Neural cell (in vitro differentiated cells): Measurements from ENCODE around the gene NGEF. TPM values are rescaled to one million over a fixed set of nuclear protein-coding genes. Genes with fewer than 3 reads are reported as not detected.
A peak's percentile ranks its signal among the peaks of the same experiment; 100 is the strongest.

Source experiments
- H2AFZ ChIP-seq: fragments of 200-600, 300-800 bp; sonication (generic), shearing (Covaris generic); 2 replicates; pipeline ENCODE4 v1.6.0; 2014; ENCODE audit warnings: low read depth, mild to moderate bottlenecking, antibody characterized with exemption, low read length, moderate library complexity
- H3F3A ChIP-seq: fragments of 200-600 bp; shearing (Covaris generic); 2 replicates; pipeline ENCODE4 v1.6.1; 2016; ENCODE audit warnings: mild to moderate bottlenecking, moderate library complexity, mixed read lengths, antibody characterized with exemption, low read length; ENCODE audit not compliant: insufficient read depth, poor library complexity, severe bottlenecking
- H3K27ac ChIP-seq: fragments of 200-600, 300-800 bp; sonication (generic), shearing (Covaris generic); 2 replicates; pipeline ENCODE4 v1.5.1; 2014; ENCODE audit warnings: mild to moderate bottlenecking, low read length, moderate library complexity
- H3K27me3 ChIP-seq: fragments of 300-800, 200-600 bp; sonication (generic), shearing (Covaris generic); 2 replicates; pipeline ENCODE4 v1.6.0; 2014; ENCODE audit warnings: mild to moderate bottlenecking, low read depth, low read length, moderate library complexity; ENCODE audit not compliant: insufficient read depth
- H3K36me3 ChIP-seq: fragments of 300-800, 200-600 bp; sonication (generic), shearing (Covaris generic); 2 replicates; pipeline ENCODE4 v1.5.1; 2014; ENCODE audit warnings: mild to moderate bottlenecking, antibody characterized with exemption, low read length, moderate library complexity; ENCODE audit not compliant: insufficient read depth
- H3K4me2 ChIP-seq: fragments of 300-800, 200-600 bp; sonication (generic), shearing (Covaris generic); 2 replicates; pipeline ENCODE4 v1.6.0; 2014; ENCODE audit warnings: mild to moderate bottlenecking, low read length
- H3K4me3 ChIP-seq: fragments of 300-800, 200-600 bp; sonication (generic), shearing (Covaris generic); 2 replicates; pipeline ENCODE4 v1.5.1; 2014; ENCODE audit warnings: mild to moderate bottlenecking, low read length, moderate library complexity
- H3K79me2 ChIP-seq: fragments of 200-600 bp; shearing (Covaris generic); replicated peaks from 2 replicates; pipeline ENCODE4 v1.6.0; 2014; ENCODE audit warnings: mild to moderate bottlenecking, low read length, moderate library complexity; ENCODE audit not compliant: insufficient read depth
- H3K9ac ChIP-seq: fragments of 300-800, 200-600 bp; sonication (generic), shearing (Covaris generic); 2 replicates; pipeline ENCODE4 v1.6.1; 2016; ENCODE audit warnings: mild to moderate bottlenecking, low read length, mixed read lengths
- H3K9me2 ChIP-seq: fragments of 200-600 bp; shearing (Covaris generic); 2 replicates; pipeline ENCODE4 v1.6.1; 2016; ENCODE audit warnings: mild to moderate bottlenecking, low read length, mixed read lengths; ENCODE audit not compliant: insufficient read depth
- H3K9me3 ChIP-seq: fragments of 200-600, 300-800 bp; sonication (generic), shearing (Covaris generic); 2 replicates; pipeline ENCODE4 v1.6.1; 2016; ENCODE audit warnings: mild to moderate bottlenecking, mixed run types, low read length, moderate library complexity, mixed read lengths
- H4K20me1 ChIP-seq: fragments of 200-600 bp; shearing (Covaris generic); 2 replicates; pipeline ENCODE4 v1.6.1; 2016; ENCODE audit warnings: mild to moderate bottlenecking, mixed run types; ENCODE audit not compliant: insufficient read depth
- CTCF ChIP-seq: fragments of 450-650 bp; IDR thresholded peaks from 2 replicates; pipeline ENCODE4 v1.5.1; 2014; ENCODE audit warnings: antibody characterized with exemption, mild to moderate bottlenecking, moderate library complexity; ENCODE audit not compliant: poor library complexity, severe bottlenecking
- EP300 ChIP-seq: fragments of 450-650 bp; conservative IDR thresholded peaks from 2 replicates; pipeline ENCODE4 v1.6.1; 2014; ENCODE audit warnings: antibody characterized with exemption, mild to moderate bottlenecking, moderate library complexity; ENCODE audit not compliant: poor library complexity, severe bottlenecking
- EZH2 ChIP-seq: fragments of 200-600, 300-800 bp; shearing (Covaris generic), sonication (generic); IDR thresholded peaks from 2 replicates; pipeline ENCODE4 v1.6.1; 2014; ENCODE audit warnings: antibody characterized with exemption, low read length, borderline replicate concordance, mild to moderate bottlenecking; ENCODE audit not compliant: insufficient read depth, poor library complexity, severe bottlenecking
- MXI1 ChIP-seq: fragments of 450-650 bp; conservative IDR thresholded peaks from 2 replicates; pipeline ENCODE4 v1.6.1; 2014; ENCODE audit warnings: antibody characterized with exemption, mild to moderate bottlenecking; ENCODE audit not compliant: poor library complexity, severe bottlenecking
- POLR2AphosphoS5 ChIP-seq: IDR thresholded peaks from 2 replicates; pipeline ENCODE4 v1.6.1; 2012
- RAD21 ChIP-seq: fragments of 450-650 bp; conservative IDR thresholded peaks from 2 replicates; pipeline ENCODE4 v1.6.1; 2014; ENCODE audit warnings: antibody characterized with exemption, mild to moderate bottlenecking, moderate library complexity
- REST ChIP-seq: IDR thresholded peaks from 2 replicates; pipeline ENCODE4 v1.6.1; 2012; ENCODE audit warnings: borderline replicate concordance
- SMC3 ChIP-seq: fragments of 450-650 bp; conservative IDR thresholded peaks from 2 replicates; pipeline ENCODE4 v1.6.1; 2014; ENCODE audit warnings: antibody characterized with exemption, mild to moderate bottlenecking, moderate library complexity; ENCODE audit not compliant: poor library complexity
- TAF1 ChIP-seq: IDR thresholded peaks from 2 replicates; pipeline ENCODE4 v1.6.1; 2012; ENCODE audit warnings: low read depth
- polyA plus RNA-seq: library from polyadenylated mRNA; depleted of rRNA; stranded (reverse); fragments of >200 nt; gene quantifications from 2 replicates; pipeline ENCODE4 v1.2.3, GENCODE V29; 2014

Gene NGEF
- polyA plus RNA-seq, 1 donor from 2014 or later: 5.2 TPM

GRCh38 chr2:232877940-232878511 lies 135.0 kb downstream of the NGEF start:
- Histone ChIP-seq H2AFZ (no peak overlapping the region), H3K9me3 (no peaks in the 10 kb centered on the region), H3K36me3 (no peaks in the 10 kb centered on the region), H3K4me2 (no peak overlapping the region), H3K4me3 (no peak overlapping the region), H3K27ac (no peak overlapping the region), H3K9ac (no peak overlapping the region), H3K27me3 (peaks cover 20% of the 10 kb centered on the region), H3K79me2 (no peaks in the 10 kb centered on the region), H3K9me2 (no peaks in the 10 kb centered on the region), H3F3A (no peaks in the 10 kb centered on the region), H4K20me1 (no peaks in the 10 kb centered on the region)
- TF ChIP-seq SMC3 (no peak), EP300 (no peak), POLR2AphosphoS5 (no peak), CTCF (no peak), RAD21 (no peak), MXI1 (no peak), REST (no peak), TAF1 (no peak), EZH2 (no peak)

- H3K9me3 ChIP-seq: no peaks in the 10 kb centered on the region
- H3K4me3 ChIP-seq: peak overlapping the region; percentile 68
- H3K79me2 ChIP-seq: no peaks in the 10 kb centered on the region
- TF ChIP-seq EP300 (no peak), POLR2AphosphoS5 (no peak)
- no peak overlapping the region for H3K4me2 ChIP-seq
- peak overlapping the region; percentile 58 for H3K9ac ChIP-seq
- no peaks in the 10 kb centered on the region for H3F3A ChIP-seq
- no peaks in the 10 kb centered on the region for H3K36me3 ChIP-seq
- no peak overlapping the region for H3K27ac ChIP-seq
- no peaks in the 10 kb centered on the region for H4K20me1 ChIP-seq
- no peaks in the 10 kb centered on the region for H3K9me2 ChIP-seq
- no peak overlapping the region for H2AFZ ChIP-seq
- H3K27me3 ChIP-seq: peaks cover 20% of the 10 kb centered on the region
Measured at GRCh38 chr2:232876978-232877441, 136.0 kb downstream of the NGEF start.
